Kidney (tissue), 14 donors: ENCODE measurements around the gene IQCK. TPM values are rescaled to one million over a fixed set of nuclear protein-coding genes. Genes with fewer than 3 reads are reported as not detected.

Source experiments
- DNase-seq, 5 donors: peaks; one replicate each; pipeline ENCODE4 v3.0.0-alpha.2; 2013 to 2020
- FAIRE-seq: peaks from 2 replicates; lab custom pipeline; 2012; peaks lifted over from hg19 to GRCh38; lab: Jason Lieb, UNC
- H3K27ac ChIP-seq, 2 donors: one replicate each; pipeline ENCODE4 v1.7.0; 2013; ENCODE audit warnings: low read depth in 2 of 2, low read length in 2 of 2, inconsistent platforms in 1 of 2
- H3K27me3 ChIP-seq: one replicate; pipeline ENCODE4 v1.7.1; 2013; ENCODE audit warnings: low read length, inconsistent platforms; ENCODE audit not compliant: control insufficient read depth, insufficient read depth
- H3K36me3 ChIP-seq, 3 donors: one replicate each; pipeline versions ENCODE4 v1.7.0 to v1.7.1; 2013; ENCODE audit warnings: low read length in 3 of 3, control low read depth in 1 of 3, inconsistent platforms in 1 of 3; ENCODE audit not compliant: insufficient read depth in 3 of 3, control insufficient read depth in 2 of 3
- H3K4me1 ChIP-seq, 3 donors: one replicate each; pipeline versions ENCODE4 v1.7.0 to v1.7.1; 2013; ENCODE audit warnings: low read length in 3 of 3, inconsistent platforms in 1 of 3, low read depth in 1 of 3; ENCODE audit not compliant: control insufficient read depth in 2 of 3, insufficient read depth in 2 of 3
- H3K4me3 ChIP-seq, 3 donors: one replicate each; pipeline versions ENCODE4 v1.7.0 to v1.8.1; 2013; ENCODE audit warnings: low read length in 3 of 3, control low read depth in 1 of 3, inconsistent platforms in 1 of 3
- H3K9ac ChIP-seq, 3 donors: one replicate each; pipeline versions ENCODE4 v1.7.0 to v1.7.1; 2013; ENCODE audit warnings: low read length in 3 of 3, control low read depth in 1 of 3, inconsistent platforms in 1 of 3
- H3K9me3 ChIP-seq, 3 donors: one replicate each; pipeline versions ENCODE4 v1.7.0 to v1.7.1; 2013; ENCODE audit warnings: low read length in 3 of 3, control low read depth in 1 of 3, inconsistent platforms in 1 of 3; ENCODE audit not compliant: control insufficient read depth in 2 of 3, insufficient read depth in 1 of 3
- CTCF ChIP-seq: IDR thresholded peaks from 3 replicates; pipeline ENCODE4 v1.5.1; 2012; ENCODE audit warnings: mild to moderate bottlenecking, moderate library complexity, borderline replicate concordance; ENCODE audit not compliant: insufficient read depth; ENCODE audit errors: extremely low read depth
- intact Hi-C: fragments of 100-400 bp; cut with DNase I; formaldehyde crosslinking; loops from one replicate; pipeline ENCODE4 v1.11.1; 2022
- polyA plus RNA-seq: library from polyadenylated mRNA; stranded (reverse); fragments of 350-450 nt; fragmentation: Illumina TruSeq; extraction: RNeasy Lipid Tissue Mini Kit (QIAGEN cat#74804); gene quantifications from one replicate; pipeline ENCODE4 v1.2.3, GENCODE V29; 2014; ENCODE audit warnings: low read depth, low replicate concordance; ENCODE audit not compliant: insufficient read depth
- total RNA-seq: library from RNA; stranded (reverse); fragmentation: NEBNext Ultra II Directional; extraction: Animal tissue kit (Norgen Biotek cat#: 25700); gene quantifications from one replicate; pipeline ENCODE4 v1.2.1, GENCODE V29; 2021
- donor health status: control.
- donor health status: control.
- donor health status: control.
- donor health status: control.
- donor health status: control.
- donor health status: DM: yes; HTN: yes; CAD: no.
- donor health status: Normal renal cell carcinoma (clear cell type).

Gene IQCK
- total and polyA plus RNA-seq, 2 donors from 2014 or later: 35.4 to 38.1 TPM

GRCh38 chr16:19844945-19845641 is 127.0 kb downstream of the IQCK start:
- DNase-seq (peak in 1 of 5 donors; percentile 76), FAIRE-seq (no peak)
- no peak for TF ChIP-seq CTCF
- no peak overlapping the region for H3K4me3 ChIP-seq
- no peaks in the 10 kb centered on the region for H3K27me3 ChIP-seq
- no peaks in the 10 kb centered on the region for H3K9me3 ChIP-seq
- H3K36me3 ChIP-seq: peaks cover 0 to 2% (median 0%) of the 10 kb centered on the region in 3 donors
- intact Hi-C loops: no loop called here
- no peak overlapping the region for H3K9ac ChIP-seq
- peaks cover 0 to 3% (median 0%) of the 10 kb centered on the region in 3 donors for H3K4me1 ChIP-seq
- H3K27ac ChIP-seq: peak overlapping the region in 1 of 2 donors; percentile 28

- intact Hi-C loops: no loop called here
- Histone ChIP-seq H3K36me3 (peaks cover 0 to 2% (median 0%) of the 10 kb centered on the region in 3 donors), H3K27ac (peak overlapping the region in 1 of 2 donors; percentile 37), H3K4me1 (peaks cover 0 to 6% (median 0%) of the 10 kb centered on the region in 3 donors), H3K9ac (no peak overlapping the region), H3K9me3 (no peaks in the 10 kb centered on the region), H3K27me3 (no peaks in the 10 kb centered on the region), H3K4me3 (no peak overlapping the region)
- FAIRE-seq (no peak), DNase-seq (no peak)
- no peak for TF ChIP-seq CTCF
These were observed 128.4 kb downstream of the IQCK start for GRCh38 chr16:19846436-19846835.

- no peak for FAIRE-seq
- no peak overlapping the region for H3K4me3 ChIP-seq
- no peaks in the 10 kb centered on the region for H3K27me3 ChIP-seq
- H3K4me1 ChIP-seq: peaks cover 0 to 10% (median 3%) of the 10 kb centered on the region in 3 donors
- H3K27ac ChIP-seq: no peak overlapping the region
- no peak for DNase-seq
- peaks cover 0 to 2% (median 0%) of the 10 kb centered on the region in 3 donors for H3K36me3 ChIP-seq
- intact Hi-C loops: no loop called here
- no peak overlapping the region for H3K9ac ChIP-seq
- no peaks in the 10 kb centered on the region for H3K9me3 ChIP-seq
- TF ChIP-seq CTCF: no peak
These were observed 130.7 kb downstream of the IQCK start for GRCh38 chr16:19848756-19849155.
